ENCODE results near the gene BMP2K.
A peak's percentile ranks its signal among the peaks of the same experiment; 100 is the strongest.

The BMP2K gene

DNA sequence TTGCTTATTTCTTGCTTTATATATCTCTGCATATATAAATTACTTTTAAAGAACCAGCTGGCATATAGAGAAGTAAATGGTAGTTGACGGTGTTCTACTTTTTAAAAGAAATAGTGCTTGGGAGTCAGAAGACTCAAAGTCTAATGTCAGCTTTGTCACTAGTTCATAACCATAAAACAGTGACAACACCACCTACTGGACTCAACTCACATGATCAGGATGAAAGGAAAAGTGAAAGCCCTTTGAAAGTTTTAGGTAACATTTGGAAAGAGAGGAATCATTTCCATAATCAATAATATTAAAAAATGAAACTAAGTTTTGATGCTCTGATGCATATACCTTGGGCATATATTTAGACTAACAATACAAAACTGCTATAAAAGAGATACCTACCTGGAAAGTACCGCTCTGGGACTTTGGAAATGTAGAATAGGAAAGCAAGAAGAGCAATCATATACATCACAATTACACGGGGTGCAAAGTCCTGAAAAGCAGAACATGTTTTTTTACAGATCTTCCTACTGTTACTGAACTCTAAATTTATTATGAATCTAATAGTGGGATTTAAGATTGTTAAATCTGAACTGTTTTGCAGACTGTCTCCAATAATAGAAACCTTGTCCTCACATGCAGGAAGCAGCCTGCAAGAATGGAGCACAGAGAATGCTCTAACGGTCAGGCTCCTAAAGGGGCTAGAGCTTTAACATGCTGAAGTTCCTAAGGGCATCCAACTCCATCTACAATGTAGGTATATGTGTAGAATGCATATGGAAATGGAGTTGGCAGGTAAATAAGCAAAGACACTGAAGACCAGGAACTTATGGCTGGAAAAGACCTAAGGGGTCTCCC, 147.5 kb downstream of the BMP2K start:
- peak; percentile 20 for DNase-seq (ENCODE audit: low read depth)
- no peak overlapping the region for H3K4me3 ChIP-seq (ENCODE audit: low read depth, low read length)
- TF ChIP-seq, protein P1, sequence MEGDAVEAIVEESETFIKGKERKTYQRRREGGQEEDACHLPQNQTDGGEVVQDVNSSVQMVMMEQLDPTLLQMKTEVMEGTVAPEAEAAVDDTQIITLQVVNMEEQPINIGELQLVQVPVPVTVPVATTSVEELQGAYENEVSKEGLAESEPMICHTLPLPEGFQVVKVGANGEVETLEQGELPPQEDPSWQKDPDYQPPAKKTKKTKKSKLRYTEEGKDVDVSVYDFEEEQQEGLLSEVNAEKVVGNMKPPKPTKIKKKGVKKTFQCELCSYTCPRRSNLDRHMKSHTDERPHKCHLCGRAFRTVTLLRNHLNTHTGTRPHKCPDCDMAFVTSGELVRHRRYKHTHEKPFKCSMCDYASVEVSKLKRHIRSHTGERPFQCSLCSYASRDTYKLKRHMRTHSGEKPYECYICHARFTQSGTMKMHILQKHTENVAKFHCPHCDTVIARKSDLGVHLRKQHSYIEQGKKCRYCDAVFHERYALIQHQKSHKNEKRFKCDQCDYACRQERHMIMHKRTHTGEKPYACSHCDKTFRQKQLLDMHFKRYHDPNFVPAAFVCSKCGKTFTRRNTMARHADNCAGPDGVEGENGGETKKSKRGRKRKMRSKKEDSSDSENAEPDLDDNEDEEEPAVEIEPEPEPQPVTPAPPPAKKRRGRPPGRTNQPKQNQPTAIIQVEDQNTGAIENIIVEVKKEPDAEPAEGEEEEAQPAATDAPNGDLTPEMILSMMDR (conservative IDR thresholded peaks at IDR 0.05; ENCODE audit: low read depth, low read length), result peak; percentile 29

DNA sequence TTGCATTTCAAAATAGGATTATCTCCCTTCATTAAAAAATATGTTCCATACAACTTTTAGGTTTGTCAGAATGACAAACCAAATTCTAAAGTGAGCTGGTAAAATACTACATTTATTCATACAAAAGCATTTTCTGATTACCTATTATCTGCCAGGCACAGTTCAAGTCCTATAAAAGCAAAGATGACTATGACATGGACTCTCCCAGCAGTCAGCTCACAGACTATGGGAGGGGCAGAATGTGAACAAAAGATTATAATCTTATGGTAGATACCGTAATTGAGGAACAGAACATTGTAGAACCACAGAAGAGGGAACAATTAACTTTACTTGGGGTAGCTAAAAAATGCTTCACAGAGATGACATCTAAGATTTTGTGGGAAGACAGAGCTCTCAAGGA, 150.7 kb downstream of the BMP2K start:
- no peak overlapping the region for H3K4me3 ChIP-seq (ENCODE audit: low read depth, low read length)
- TF ChIP-seq, protein P1 (conservative IDR thresholded peaks at IDR 0.05; ENCODE audit: low read depth, low read length), result no peak
- no peak for DNase-seq (ENCODE audit: low read depth)

DNA sequence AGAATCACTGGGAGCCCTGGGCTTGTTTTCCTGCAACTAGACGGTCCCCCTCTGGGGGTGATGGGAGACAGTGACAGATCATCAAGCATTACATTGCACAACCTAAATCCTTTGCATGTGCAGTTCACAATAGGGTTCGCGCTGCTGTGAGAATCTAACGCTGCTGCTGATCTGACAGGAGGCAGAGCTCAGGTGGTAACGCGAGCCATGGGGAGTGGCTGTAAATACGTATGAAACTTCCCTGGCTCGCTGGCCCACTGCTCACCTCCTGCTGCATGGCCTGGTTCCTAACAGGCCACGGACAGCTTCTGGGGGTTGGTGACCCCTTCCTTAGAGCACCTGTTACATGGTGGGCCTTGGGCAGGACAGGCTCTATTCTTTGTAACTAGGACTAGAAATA, 152.7 kb downstream of the BMP2K start:
- DNase-seq (ENCODE audit: low read depth), result no peak
- TF ChIP-seq, protein P1 (conservative IDR thresholded peaks at IDR 0.05; ENCODE audit: low read depth, low read length), result no peak
- no peak overlapping the region for H3K4me3 ChIP-seq (ENCODE audit: low read depth, low read length)

DNA sequence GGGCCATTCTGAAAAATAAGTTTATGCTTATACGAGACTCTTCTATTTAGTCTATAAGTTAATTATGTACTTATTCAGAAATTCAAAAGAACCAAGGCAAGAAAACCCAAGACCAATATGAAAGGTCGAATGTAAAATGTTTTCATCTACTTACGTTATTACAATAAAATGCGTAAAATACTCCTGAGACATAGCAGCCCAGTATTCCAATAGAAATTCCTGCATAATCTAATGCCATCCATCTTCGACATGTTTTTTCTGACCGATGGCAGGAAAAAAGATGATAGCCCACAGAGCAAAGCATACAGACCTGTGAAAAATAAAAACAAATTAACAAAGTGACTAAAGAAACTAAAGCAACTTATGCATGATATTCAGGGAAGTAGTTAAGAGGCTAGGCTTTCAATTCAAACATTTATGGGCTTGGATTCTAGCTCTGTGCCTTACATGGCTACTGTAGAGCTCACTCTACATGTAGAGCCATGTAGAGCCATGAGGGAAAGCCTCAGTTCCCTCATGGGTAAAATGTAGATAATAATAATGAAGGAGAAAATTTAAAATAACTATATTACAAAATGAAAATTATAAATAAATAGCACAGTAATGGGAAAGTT, 154.0 kb downstream of the BMP2K start:
- no peak for DNase-seq (ENCODE audit: low read depth)
- no peak overlapping the region for H3K4me3 ChIP-seq (ENCODE audit: low read depth, low read length)
- TF ChIP-seq, protein P1 (conservative IDR thresholded peaks at IDR 0.05; ENCODE audit: low read depth, low read length), result no peak

DNA sequence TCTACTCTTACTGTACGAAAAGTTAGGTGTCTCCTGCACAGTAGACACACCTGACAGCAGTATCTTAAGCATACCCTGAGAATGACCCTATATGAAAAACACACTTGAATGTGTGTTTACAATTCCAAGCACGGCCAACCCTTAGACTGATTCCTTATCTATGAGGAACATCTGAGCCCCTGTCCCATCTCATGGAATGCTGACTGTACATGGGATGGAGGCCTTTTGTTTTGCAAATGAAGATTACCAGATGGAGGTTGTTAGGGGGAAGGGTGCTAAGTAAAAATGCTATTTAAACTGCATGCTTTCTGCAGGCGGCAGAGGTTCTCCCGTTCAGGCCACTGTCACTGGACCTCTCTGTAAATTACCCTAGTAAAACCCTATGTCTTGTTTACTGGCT, 160.8 kb downstream of the BMP2K start:
- TF ChIP-seq, protein P1 (conservative IDR thresholded peaks at IDR 0.05; ENCODE audit: low read depth, low read length), result no peak
- DNase-seq (ENCODE audit: low read depth), result no peak
- no peak overlapping the region for H3K4me3 ChIP-seq (ENCODE audit: low read depth, low read length)

DNA sequence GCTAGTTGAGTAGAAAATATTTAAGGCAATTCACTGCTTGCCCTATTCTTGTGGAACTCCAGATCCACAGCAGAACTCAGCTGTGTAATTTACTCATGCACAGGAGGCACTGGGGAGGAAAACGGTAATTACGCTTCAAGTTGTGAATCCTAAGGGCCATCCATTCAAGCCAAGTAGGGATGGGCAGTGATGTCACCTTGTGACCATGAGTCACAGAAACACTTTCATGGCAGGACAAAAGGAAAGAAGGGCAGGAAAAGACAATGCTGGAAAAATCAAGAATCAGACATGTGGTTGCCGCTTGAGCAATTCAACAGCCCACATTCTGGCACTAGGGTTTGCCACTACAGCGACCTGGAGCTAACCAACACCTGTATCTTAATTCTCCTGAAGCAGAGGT, 161.7 kb downstream of the BMP2K start:
- DNase-seq (ENCODE audit: low read depth), result no peak
- TF ChIP-seq, protein P1 (conservative IDR thresholded peaks at IDR 0.05; ENCODE audit: low read depth, low read length), result no peak
- H3K4me3 ChIP-seq (ENCODE audit: low read depth, low read length), result no peak overlapping the region

Data from choroid plexus epithelial cell (primary cell).